Neuronal stem cell (in vitro differentiated cells): ENCODE data around the gene HS3ST5.
"Not testable (repeated sequence)": the region's sequence is repeated elsewhere in the genome, so short reads cannot be mapped to it uniquely, and the experiment has no call there.

Experiments used
- DNase-seq: peaks from one replicate; pipeline ENCODE4 v3.0.0-alpha.2; 2013; ENCODE audit warnings: low spot score
- H2AFZ ChIP-seq: one replicate; pipeline ENCODE4 v1.6.1; 2013; ENCODE audit warnings: mild to moderate bottlenecking, low read length, inconsistent platforms
- H2AK5ac ChIP-seq: 2 replicates; pipeline ENCODE4 v1.6.1; 2013; ENCODE audit warnings: low read depth, mild to moderate bottlenecking, inconsistent platforms, low read length, moderate library complexity, mixed read lengths
- H2BK120ac ChIP-seq: 2 replicates; pipeline ENCODE4 v1.6.1; 2013; ENCODE audit warnings: low read depth, mild to moderate bottlenecking, inconsistent platforms, low read length, moderate library complexity, mixed read lengths
- H2BK12ac ChIP-seq: one replicate; pipeline ENCODE4 v1.6.1; 2013; ENCODE audit warnings: low read length, inconsistent platforms
- H2BK15ac ChIP-seq: 2 replicates; pipeline ENCODE4 v1.6.1; 2013; ENCODE audit warnings: mild to moderate bottlenecking, low read length, inconsistent platforms, mixed read lengths
- H2BK5ac ChIP-seq: one replicate; pipeline ENCODE4 v1.6.1; 2013; ENCODE audit warnings: inconsistent platforms, mild to moderate bottlenecking, low read length, moderate library complexity
- H3K14ac ChIP-seq: one replicate; pipeline ENCODE4 v1.6.1; 2013; ENCODE audit warnings: low read length, inconsistent platforms
- H3K18ac ChIP-seq: 2 replicates; pipeline ENCODE4 v1.6.1; 2013; ENCODE audit warnings: low read length, inconsistent platforms
- H3K23ac ChIP-seq: 2 replicates; pipeline ENCODE4 v1.6.1; 2013; ENCODE audit warnings: low read depth, mild to moderate bottlenecking, mixed read lengths, low read length, inconsistent platforms; ENCODE audit not compliant: poor library complexity
- H3K27ac ChIP-seq: replicated peaks from 3 replicates; pipeline ENCODE4 v1.5.1; 2013; ENCODE audit warnings: low read length, inconsistent platforms
- H3K27me3 ChIP-seq, 3 experiments: 2 replicates each; pipeline ENCODE4 v1.6.1; 2013; ENCODE audit warnings: low read length in 3 of 3, mild to moderate bottlenecking in 2 of 3, inconsistent platforms in 1 of 3, low read depth in 1 of 3, mixed read lengths in 1 of 3, moderate library complexity in 1 of 3; ENCODE audit not compliant: control insufficient read depth in 3 of 3, insufficient read depth in 3 of 3
- H3K36me3 ChIP-seq, 2 donors: replicated peaks in 1 of 2; 2 replicates each; pipeline ENCODE4 v1.6.1; 2013; ENCODE audit warnings: low read length in 2 of 2; ENCODE audit not compliant: control insufficient read depth in 2 of 2, insufficient read depth in 2 of 2
- H3K4ac ChIP-seq: 2 replicates; pipeline ENCODE4 v1.6.1; 2013; ENCODE audit warnings: inconsistent platforms, mild to moderate bottlenecking, low read length, moderate library complexity
- H3K4me1 ChIP-seq, 2 donors: 1 replicate in 1 of 2; 2 replicates in 1 of 2; pipeline ENCODE4 v1.6.1; 2013; ENCODE audit warnings: low read length in 2 of 2, low read depth in 1 of 2; ENCODE audit not compliant: control insufficient read depth in 2 of 2, insufficient read depth in 1 of 2
- H3K4me2 ChIP-seq: one replicate; pipeline ENCODE4 v1.6.1; 2013; ENCODE audit warnings: mild to moderate bottlenecking, low read length, inconsistent platforms; ENCODE audit not compliant: insufficient read depth, poor library complexity, severe bottlenecking
- H3K4me3 ChIP-seq, 2 donors: 2 replicates each; pipeline ENCODE4 v1.5.1; 2013; ENCODE audit warnings: low read length in 2 of 2, mild to moderate bottlenecking in 2 of 2, inconsistent platforms in 1 of 2, moderate library complexity in 1 of 2
- H3K79me1 ChIP-seq: one replicate; pipeline ENCODE4 v1.6.1; 2013; ENCODE audit warnings: low read depth, mild to moderate bottlenecking, inconsistent platforms, low read length, moderate library complexity
- H3K9ac ChIP-seq: one replicate; pipeline ENCODE4 v1.6.1; 2013; ENCODE audit warnings: mild to moderate bottlenecking, low read depth, low read length, inconsistent platforms; ENCODE audit not compliant: poor library complexity
- H3K9me3 ChIP-seq, 2 donors: replicated peaks in 1 of 2; 2 replicates each; pipeline versions ENCODE3 to v1.6.1; 2013; ENCODE audit warnings: low read length in 2 of 2, mild to moderate bottlenecking in 2 of 2, inconsistent platforms in 1 of 2, low read depth in 1 of 2, mixed read lengths in 1 of 2, moderate library complexity in 1 of 2; ENCODE audit not compliant: control insufficient read depth in 2 of 2, insufficient read depth in 1 of 2
- H4K8ac ChIP-seq: one replicate; pipeline ENCODE4 v1.6.1; 2013; ENCODE audit warnings: low read depth, mild to moderate bottlenecking, inconsistent platforms, low read length, moderate library complexity
- H4K91ac ChIP-seq: one replicate; pipeline ENCODE4 v1.6.1; 2013; ENCODE audit warnings: low read length, low read depth, mild to moderate bottlenecking, inconsistent platforms; ENCODE audit not compliant: poor library complexity
- WGBS, 2 donors: extraction: QIAGEN DNeasy Blood & Tissue Kit; methylation state at CpG; one replicate each; pipeline ENCODE4 v1.1.7; 2013; ENCODE audit warnings: missing lambda C conversion rate in 2 of 2, mixed read lengths in 1 of 2; ENCODE audit not compliant: insufficient read length in 2 of 2, insufficient replicate concordance in 1 of 2; ENCODE audit errors: extremely low coverage in 2 of 2; 5-methylcytosine and 5-hydroxymethylcytosine counted together

The HS3ST5 gene

DNA sequence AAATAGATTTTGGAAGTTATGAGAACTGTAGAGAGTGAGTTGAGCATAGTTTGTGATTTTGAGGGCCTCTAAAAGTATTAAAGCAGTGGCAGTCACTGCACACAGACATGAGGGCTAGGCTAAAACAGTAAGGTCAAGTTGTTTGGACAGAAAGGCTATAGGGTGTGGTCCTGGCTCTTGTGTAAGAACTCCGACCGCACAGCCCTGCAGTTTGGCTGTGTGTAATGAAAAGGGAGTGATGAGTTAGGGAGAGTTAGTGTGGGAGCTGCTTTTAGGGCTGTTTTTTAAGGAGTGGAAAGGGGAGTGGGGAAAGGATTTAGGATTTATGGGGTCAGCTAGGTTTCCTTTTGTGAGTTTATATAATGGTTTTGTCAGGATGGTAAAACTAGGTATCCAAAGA, 328.7 kb downstream of the HS3ST5 start:
- H3K36me3 ChIP-seq, H2BK15ac ChIP-seq, H2AFZ ChIP-seq, H2BK5ac ChIP-seq, H3K23ac ChIP-seq, H2AK5ac ChIP-seq, H3K9ac ChIP-seq, H3K4me1 ChIP-seq, H3K27ac ChIP-seq, H4K91ac ChIP-seq, H3K4me3 ChIP-seq, H2BK12ac ChIP-seq, H3K14ac ChIP-seq, H3K27me3 ChIP-seq, H2BK120ac ChIP-seq, H3K4me2 ChIP-seq, DNase-seq, H3K4ac ChIP-seq, H3K9me3 ChIP-seq, H3K79me1 ChIP-seq, H3K18ac ChIP-seq, H4K8ac ChIP-seq: not testable (repeated sequence)
- WGBS, 2 donors = no CpG with 5 or more reads among the region's 2 CpGs

DNA sequence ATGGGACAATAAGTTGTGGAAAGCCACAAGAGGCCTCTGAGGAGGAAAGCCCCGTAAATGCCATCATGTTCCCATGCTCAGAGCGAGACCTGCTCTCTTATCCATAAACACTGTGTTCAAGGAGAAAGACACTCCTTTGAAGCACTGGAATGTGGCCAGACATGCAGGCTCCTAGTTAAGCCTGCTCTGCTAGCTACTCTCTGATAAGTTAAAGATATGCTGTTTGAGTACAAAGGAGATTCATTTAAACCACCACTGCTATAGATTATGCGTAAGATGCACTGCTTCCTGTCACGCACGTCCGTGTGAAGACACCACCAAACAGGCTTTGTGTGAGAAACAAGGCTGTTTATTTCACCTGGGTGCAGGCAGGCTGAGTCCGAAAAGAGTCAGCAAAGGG, 331.3 kb downstream of the HS3ST5 start:
- H2AK5ac ChIP-seq, H2BK5ac ChIP-seq, H2BK15ac ChIP-seq, H2BK120ac ChIP-seq, H2AFZ ChIP-seq, H3K79me1 ChIP-seq, H2BK12ac ChIP-seq, H3K4ac ChIP-seq, H3K36me3 ChIP-seq, H3K23ac ChIP-seq, H4K91ac ChIP-seq, H3K18ac ChIP-seq, H3K27me3 ChIP-seq, H3K14ac ChIP-seq, H3K9ac ChIP-seq, H3K9me3 ChIP-seq, DNase-seq, H3K4me3 ChIP-seq, H3K27ac ChIP-seq, H4K8ac ChIP-seq: not testable (repeated sequence)
- peak overlapping the region; percentile 11 for H3K4me2 ChIP-seq
- peaks cover 3 to 12% of the 10 kb centered on the region in 2 donors for H3K4me1 ChIP-seq
- no CpG with 5 or more reads among the region's 7 CpGs for WGBS, 2 donors

GRCh38 chr6:114010540-114010939, 332.3 kb downstream of the HS3ST5 start:
- no peak overlapping the region for H3K4ac ChIP-seq
- no peak for DNase-seq
- no peak overlapping the region for H2BK12ac ChIP-seq
- no peak overlapping the region for H3K4me3 ChIP-seq
- H3K9ac ChIP-seq = no peak overlapping the region
- H3K36me3 ChIP-seq = no peaks in the 10 kb centered on the region
- no peak overlapping the region for H3K14ac ChIP-seq
- no peaks in the 10 kb centered on the region for H3K27me3 ChIP-seq
- no CpG with 5 or more reads among the region's 2 CpGs for WGBS, 2 donors
- H2AFZ ChIP-seq = no peak overlapping the region
- no peak overlapping the region for H3K27ac ChIP-seq
- no peak overlapping the region for H3K23ac ChIP-seq
- no peaks in the 10 kb centered on the region for H3K79me1 ChIP-seq
- H3K4me2 ChIP-seq = no peak overlapping the region
- H4K91ac ChIP-seq = no peak overlapping the region
- no peak overlapping the region for H3K18ac ChIP-seq
- H3K4me1 ChIP-seq = peaks cover 3 to 12% of the 10 kb centered on the region in 2 donors
- H4K8ac ChIP-seq = no peak overlapping the region
- H2BK120ac ChIP-seq = no peak overlapping the region
- no peaks in the 10 kb centered on the region for H3K9me3 ChIP-seq
- H2BK5ac ChIP-seq = no peak overlapping the region
- H2AK5ac ChIP-seq = no peak overlapping the region
- H2BK15ac ChIP-seq = no peak overlapping the region

DNA sequence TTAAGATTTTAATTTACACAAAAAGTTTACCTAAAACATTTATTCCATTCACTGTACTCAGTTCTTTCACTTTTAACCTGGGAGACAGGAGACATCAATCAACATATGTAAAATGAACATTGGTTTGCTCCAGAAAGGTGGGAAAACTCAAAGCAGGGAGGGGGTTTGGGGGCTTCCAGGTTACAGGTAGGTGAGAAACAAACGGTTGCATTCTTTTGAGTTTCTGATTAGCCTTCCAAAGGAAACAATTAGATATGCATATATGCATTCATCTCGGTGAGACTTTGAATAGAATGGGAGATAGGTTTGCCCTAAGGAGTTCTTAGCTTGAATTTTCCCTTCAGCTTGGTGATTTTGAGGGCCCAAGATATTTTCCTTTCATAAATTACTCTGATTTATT, 333.6 kb downstream of the HS3ST5 start:
- no peaks in the 10 kb centered on the region for H3K9me3 ChIP-seq
- H4K8ac ChIP-seq = no peak overlapping the region
- H3K36me3 ChIP-seq = no peaks in the 10 kb centered on the region
- no peaks in the 10 kb centered on the region for H3K79me1 ChIP-seq
- H3K4me2 ChIP-seq = no peak overlapping the region
- no peak overlapping the region for H2AFZ ChIP-seq
- no peak overlapping the region for H3K14ac ChIP-seq
- WGBS, 2 donors = no CpG with 5 or more reads among the region's 2 CpGs
- H3K23ac ChIP-seq = no peak overlapping the region
- H2BK5ac ChIP-seq = no peak overlapping the region
- H3K27me3 ChIP-seq = no peaks in the 10 kb centered on the region
- no peak overlapping the region for H3K4me3 ChIP-seq
- DNase-seq = no peak
- no peak overlapping the region for H2AK5ac ChIP-seq
- H4K91ac ChIP-seq = no peak overlapping the region
- H2BK120ac ChIP-seq = no peak overlapping the region
- H2BK15ac ChIP-seq = no peak overlapping the region
- H3K18ac ChIP-seq = no peak overlapping the region
- peaks cover 3 to 12% of the 10 kb centered on the region in 2 donors for H3K4me1 ChIP-seq
- H2BK12ac ChIP-seq = no peak overlapping the region
- no peak overlapping the region for H3K9ac ChIP-seq
- H3K27ac ChIP-seq = no peak overlapping the region
- no peak overlapping the region for H3K4ac ChIP-seq
